ENCODE results near the gene SLC5A12.

Gene SLC5A12

GRCh38 chr11:26700574-26701235 is 21.2 kb downstream of the SLC5A12 start:
- Histone ChIP-seq H3K79me2 (ENCODE audit: low read length) (no peaks in the 10 kb centered on the region), H3K27ac (ENCODE audit: low read length) (no peak overlapping the region), H4K20me1 (ENCODE audit: insufficient read depth, low read length) (no peaks in the 10 kb centered on the region), H3K9me3 (ENCODE audit: insufficient read depth, low read length) (no peaks in the 10 kb centered on the region), H2AFZ (ENCODE audit: low read depth, low read length) (no peak overlapping the region), H3K27me3 (ENCODE audit: low read depth, low read length) (no peaks in the 10 kb centered on the region), H3K4me3 (ENCODE audit: low read length) (no peak overlapping the region), H3K4me1 (ENCODE audit: low read length) (no peaks in the 10 kb centered on the region), H3K36me3 (replicated peaks; ENCODE audit: low read depth, low read length) (no peaks in the 10 kb centered on the region), H3K4me2 (ENCODE audit: low read length) (no peak overlapping the region), H3K9ac (ENCODE audit: low read length) (no peak overlapping the region)
- no peak for TF ChIP-seq CTCF (IDR thresholded peaks at IDR 0.05; ENCODE audit: low read depth, low read length)
- no peak for TF ChIP-seq EZH2phosphoT487 (IDR thresholded peaks at IDR 0.05; ENCODE audit: low read depth)

- H3K9me3 ChIP-seq (ENCODE audit: insufficient read depth, low read length) = no peaks in the 10 kb centered on the region
- no peaks in the 10 kb centered on the region for H3K36me3 ChIP-seq (replicated peaks; ENCODE audit: low read depth, low read length)
- no peaks in the 10 kb centered on the region for H3K79me2 ChIP-seq (ENCODE audit: low read length)
- no peaks in the 10 kb centered on the region for H3K4me1 ChIP-seq (ENCODE audit: low read length)
- H3K9ac ChIP-seq (ENCODE audit: low read length) = no peak overlapping the region
- no peak overlapping the region for H3K27ac ChIP-seq (ENCODE audit: low read length)
- no peak overlapping the region for H3K4me2 ChIP-seq (ENCODE audit: low read length)
- H2AFZ ChIP-seq (ENCODE audit: low read depth, low read length) = no peak overlapping the region
- no peaks in the 10 kb centered on the region for H3K27me3 ChIP-seq (ENCODE audit: low read depth, low read length)
- TF ChIP-seq EZH2phosphoT487 (IDR thresholded peaks at IDR 0.05; ENCODE audit: low read depth) (no peak), CTCF (IDR thresholded peaks at IDR 0.05; ENCODE audit: low read depth, low read length) (no peak)
- no peak overlapping the region for H3K4me3 ChIP-seq (ENCODE audit: low read length)
- H4K20me1 ChIP-seq (ENCODE audit: insufficient read depth, low read length) = no peaks in the 10 kb centered on the region
These were observed 23.6 kb downstream of the SLC5A12 start for GRCh38 chr11:26698224-26698623.

GRCh38 chr11:26696330-26696729 is 25.5 kb downstream of the SLC5A12 start:
- H3K9me3 ChIP-seq (ENCODE audit: insufficient read depth, low read length) = no peaks in the 10 kb centered on the region
- H3K4me2 ChIP-seq (ENCODE audit: low read length) = no peak overlapping the region
- no peaks in the 10 kb centered on the region for H4K20me1 ChIP-seq (ENCODE audit: insufficient read depth, low read length)
- H3K79me2 ChIP-seq (ENCODE audit: low read length) = no peaks in the 10 kb centered on the region
- 0 out of 2 replicates have a peak, but pooled peaks cover 2% of the 10 kb centered on the region for H3K4me1 ChIP-seq (ENCODE audit: low read length)
- no peak overlapping the region for H3K9ac ChIP-seq (ENCODE audit: low read length)
- no peak overlapping the region for H3K27ac ChIP-seq (ENCODE audit: low read length)
- TF ChIP-seq CTCF (IDR thresholded peaks at IDR 0.05; ENCODE audit: low read depth, low read length) (no peak), EZH2phosphoT487 (IDR thresholded peaks at IDR 0.05; ENCODE audit: low read depth) (no peak)
- no peak overlapping the region for H2AFZ ChIP-seq (ENCODE audit: low read depth, low read length)
- H3K4me3 ChIP-seq (ENCODE audit: low read length) = no peak overlapping the region
- no peaks in the 10 kb centered on the region for H3K36me3 ChIP-seq (replicated peaks; ENCODE audit: low read depth, low read length)
- no peaks in the 10 kb centered on the region for H3K27me3 ChIP-seq (ENCODE audit: low read depth, low read length)

GRCh38 chr11:26688701-26689100 is 33.2 kb downstream of the SLC5A12 start:
- Histone ChIP-seq H2AFZ (ENCODE audit: low read depth, low read length) (no peak overlapping the region), H3K79me2 (ENCODE audit: low read length) (no peaks in the 10 kb centered on the region), H3K4me2 (ENCODE audit: low read length) (no peak overlapping the region), H3K9me3 (ENCODE audit: insufficient read depth, low read length) (no peaks in the 10 kb centered on the region), H3K9ac (ENCODE audit: low read length) (no peak overlapping the region), H3K27me3 (ENCODE audit: low read depth, low read length) (no peaks in the 10 kb centered on the region), H3K27ac (ENCODE audit: low read length) (no peak overlapping the region), H3K36me3 (replicated peaks; ENCODE audit: low read depth, low read length) (no peaks in the 10 kb centered on the region), H4K20me1 (ENCODE audit: insufficient read depth, low read length) (no peaks in the 10 kb centered on the region), H3K4me1 (ENCODE audit: low read length) (0 out of 2 replicates have a peak, but pooled peaks cover 2% of the 10 kb centered on the region), H3K4me3 (ENCODE audit: low read length) (no peak overlapping the region)
- TF ChIP-seq CTCF (IDR thresholded peaks at IDR 0.05; ENCODE audit: low read depth, low read length) (no peak), EZH2phosphoT487 (IDR thresholded peaks at IDR 0.05; ENCODE audit: low read depth) (no peak)

Measured in OCI-LY3 (cell line).